Liver (tissue), 3 donors: ENCODE measurements around the gene RPS6KB2.
"Not testable (repeated sequence)": the region's sequence is repeated elsewhere in the genome, so short reads cannot be mapped to it uniquely, and the experiment has no call there.

Source experiments
- CTCF ChIP-seq: fragments of 150-350 bp; IDR thresholded peaks from 2 replicates; pipeline ENCODE4 v1.5.1; 2017; ENCODE audit warnings: improper control_type of control experiment, low read depth, low read length; ENCODE audit not compliant: missing input control
- EGR1 ChIP-seq, 2 donors: IDR thresholded peaks; 2 replicates each; pipeline ENCODE4 v1.6.1; 2016 to 2018; ENCODE audit warnings: antibody characterized with exemption in 2 of 2, low read depth in 2 of 2
- FOXA2 ChIP-seq: IDR thresholded peaks from 2 replicates; pipeline ENCODE4 v1.6.1; 2016; ENCODE audit warnings: antibody characterized with exemption
- GABPA ChIP-seq, 2 donors: IDR thresholded peaks in 1 of 2; conservative IDR thresholded peaks in 1 of 2; 2 replicates each; pipeline ENCODE4 v1.6.1; 2016; ENCODE audit warnings: antibody characterized with exemption in 2 of 2, mild to moderate bottlenecking in 1 of 2, moderate library complexity in 1 of 2
- HNF4G ChIP-seq: IDR thresholded peaks from 2 replicates; pipeline ENCODE4 v1.6.1; 2016; ENCODE audit warnings: antibody characterized with exemption
- JUND ChIP-seq, 2 donors: IDR thresholded peaks; 2 replicates each; pipeline ENCODE4 v1.6.1; 2016; ENCODE audit warnings: antibody characterized with exemption in 2 of 2
- MAX ChIP-seq: IDR thresholded peaks from 2 replicates; pipeline ENCODE4 v1.6.1; 2016; ENCODE audit warnings: antibody characterized with exemption
- RAD21 ChIP-seq, 2 donors: IDR thresholded peaks; 2 replicates each; pipeline ENCODE4 v1.6.1; 2016; ENCODE audit warnings: antibody characterized with exemption in 2 of 2, mild to moderate bottlenecking in 2 of 2
- REST ChIP-seq: IDR thresholded peaks from 2 replicates; pipeline ENCODE4 v1.6.1; 2016; ENCODE audit warnings: antibody characterized with exemption, mild to moderate bottlenecking
- RXRA ChIP-seq, 2 donors: IDR thresholded peaks; 2 replicates each; pipeline ENCODE4 v1.6.1; 2017 to 2018; ENCODE audit warnings: antibody characterized with exemption in 2 of 2, mild to moderate bottlenecking in 1 of 2
- TAF1 ChIP-seq: conservative IDR thresholded peaks from 2 replicates; pipeline ENCODE4 v1.6.1; 2016; ENCODE audit warnings: antibody characterized with exemption, mild to moderate bottlenecking
- ZBTB33 ChIP-seq: IDR thresholded peaks from 2 replicates; pipeline ENCODE4 v1.6.1; 2016; ENCODE audit warnings: antibody characterized with exemption
- donor health status: healthy.
- donor health status: healthy.

DNA sequence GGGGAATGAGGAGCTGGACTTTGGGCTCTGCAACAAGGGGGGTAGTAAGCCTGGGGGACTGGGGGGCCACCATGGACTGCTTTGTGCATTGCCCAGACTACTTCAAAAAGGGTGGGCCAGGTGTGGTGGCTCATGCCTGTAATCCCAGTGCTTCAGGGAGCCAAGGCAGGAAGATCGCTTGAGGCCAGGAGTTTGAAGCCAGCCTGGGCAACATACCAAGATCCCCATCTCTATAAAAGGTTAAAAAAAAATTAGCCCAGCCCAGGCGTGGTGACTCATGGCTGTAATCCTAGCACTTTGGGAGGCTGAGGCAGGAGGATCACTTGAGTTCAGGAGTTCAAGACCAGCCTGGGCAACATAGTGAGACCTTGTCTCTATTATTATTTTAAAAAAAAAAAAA is 37.2 kb downstream of the RPS6KB2 start:
- TF ChIP-seq CTCF; REST; MAX; EGR1 (IDR thresholded peaks at IDR 0.05; ENCODE audit: low read depth in 2 of 2); FOXA2; GABPA (IDR thresholded peaks at IDR 0.05 in 1 of 2, conservative IDR thresholded peaks at IDR 0.05 in 1 of 2); TAF1; RAD21 (IDR thresholded peaks at IDR 0.05); RXRA (IDR thresholded peaks at IDR 0.05); HNF4G; JUND (IDR thresholded peaks at IDR 0.05); ZBTB33: not testable (repeated sequence)
